GM13977 (cell line): ENCODE data around the gene SLC38A3.
"Not testable (repeated sequence)": the region's sequence is repeated elsewhere in the genome, so short reads cannot be mapped to it uniquely, and the experiment has no call there.

Experiments used
- DNase-seq: peaks from one replicate; pipeline ENCODE4 v3.0.0; 2012; ENCODE audit warnings: low spot score
- in situ Hi-C: fragments of 300-500 bp; cut with MboI; formaldehyde crosslinking; loops from one replicate; pipeline ENCODE4 v1.12.0; 2022; ENCODE audit warnings: low sequenced_read_pairs, low pct_unique_long_range_greater_than_20kb, mixed read lengths, inconsistent platforms; ENCODE audit not compliant: unreplicated experiment
- TF ChIP-seq, protein P1 (sequence below): IDR thresholded peaks from 2 replicates; pipeline ENCODE4 v1.5.1; 2012; ENCODE audit warnings: mild to moderate bottlenecking, control low read depth; ENCODE audit not compliant: insufficient read depth; ENCODE audit errors: extremely low read depth, missing control alignments

The SLC38A3 gene

DNA sequence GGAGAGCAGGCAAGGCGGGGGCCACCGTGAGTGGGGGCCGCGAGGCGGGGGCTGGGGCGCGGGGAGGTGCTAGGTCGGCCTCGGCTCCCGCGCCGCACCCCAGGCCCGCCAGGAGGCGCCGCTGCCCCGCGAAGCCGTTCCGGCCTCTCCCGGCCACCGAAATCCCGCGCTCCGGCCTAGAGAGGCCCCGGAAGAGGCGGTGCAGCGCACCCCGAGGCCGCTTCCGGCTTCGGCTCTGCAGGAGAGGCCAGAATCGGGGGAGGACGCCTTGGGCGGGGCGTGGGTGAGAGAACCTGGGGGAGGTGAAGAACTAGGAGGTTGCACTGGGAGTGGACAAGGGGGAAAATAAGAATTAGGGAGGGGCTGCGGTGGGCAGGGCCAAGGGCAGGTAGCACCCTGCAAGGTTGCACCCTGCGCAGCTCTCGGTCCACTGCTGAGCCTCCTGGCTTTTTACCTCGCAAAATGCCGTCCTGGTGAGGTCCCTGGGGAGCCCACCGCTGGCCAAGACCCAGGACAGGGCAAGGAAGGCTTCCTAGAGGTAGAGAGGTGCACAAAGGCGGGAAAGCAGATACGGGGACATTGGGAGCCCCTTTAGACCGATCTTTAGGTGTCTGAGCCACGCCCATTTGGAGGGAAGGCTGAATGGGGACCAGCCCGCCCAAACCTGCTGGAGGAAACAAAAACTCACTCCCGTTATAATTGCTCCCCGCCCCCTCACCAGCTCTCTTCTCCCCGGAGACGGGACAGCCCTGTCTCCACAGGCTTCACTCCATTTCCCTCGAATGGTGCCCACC, 22.5 kb downstream of the SLC38A3 start:
- TF ChIP-seq, protein P1, sequence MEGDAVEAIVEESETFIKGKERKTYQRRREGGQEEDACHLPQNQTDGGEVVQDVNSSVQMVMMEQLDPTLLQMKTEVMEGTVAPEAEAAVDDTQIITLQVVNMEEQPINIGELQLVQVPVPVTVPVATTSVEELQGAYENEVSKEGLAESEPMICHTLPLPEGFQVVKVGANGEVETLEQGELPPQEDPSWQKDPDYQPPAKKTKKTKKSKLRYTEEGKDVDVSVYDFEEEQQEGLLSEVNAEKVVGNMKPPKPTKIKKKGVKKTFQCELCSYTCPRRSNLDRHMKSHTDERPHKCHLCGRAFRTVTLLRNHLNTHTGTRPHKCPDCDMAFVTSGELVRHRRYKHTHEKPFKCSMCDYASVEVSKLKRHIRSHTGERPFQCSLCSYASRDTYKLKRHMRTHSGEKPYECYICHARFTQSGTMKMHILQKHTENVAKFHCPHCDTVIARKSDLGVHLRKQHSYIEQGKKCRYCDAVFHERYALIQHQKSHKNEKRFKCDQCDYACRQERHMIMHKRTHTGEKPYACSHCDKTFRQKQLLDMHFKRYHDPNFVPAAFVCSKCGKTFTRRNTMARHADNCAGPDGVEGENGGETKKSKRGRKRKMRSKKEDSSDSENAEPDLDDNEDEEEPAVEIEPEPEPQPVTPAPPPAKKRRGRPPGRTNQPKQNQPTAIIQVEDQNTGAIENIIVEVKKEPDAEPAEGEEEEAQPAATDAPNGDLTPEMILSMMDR: peak; percentile 91

DNA sequence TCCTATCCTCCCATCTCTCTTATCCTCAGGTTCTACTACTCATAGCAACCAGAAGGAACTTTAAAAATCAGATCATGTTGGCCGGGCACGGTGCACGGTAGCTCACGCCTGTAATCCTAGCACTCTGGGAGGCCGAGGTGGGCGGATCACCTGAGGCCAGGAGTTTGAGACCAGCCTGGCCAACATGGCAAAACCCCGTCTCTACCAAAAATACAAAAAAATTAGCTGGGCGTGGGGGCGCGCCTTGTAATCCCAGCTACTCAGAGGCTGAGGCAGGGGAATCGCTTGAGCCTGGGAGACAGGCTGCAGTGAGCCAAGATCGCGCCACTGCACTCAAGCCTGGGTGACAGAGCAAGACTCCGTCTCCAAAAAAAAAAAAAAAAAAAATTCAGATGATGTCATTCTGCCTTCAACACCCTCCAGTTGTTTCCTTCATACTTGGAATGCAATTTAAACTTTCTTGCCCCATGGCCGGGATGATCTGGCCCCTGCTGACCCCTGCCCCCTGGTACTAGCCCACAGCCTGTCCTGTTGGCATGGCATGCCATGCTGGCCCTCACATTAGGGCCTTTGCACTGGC, 23.2 kb downstream of the SLC38A3 start:
- not testable (repeated sequence) for DNase-seq
- in situ Hi-C loops: loop anchor here (10.0 kb wide), 1 partner anchor 47 kb away; the partner anchor contains the start of gene LSMEM2

More for the DNA sequence above, 22.5 kb downstream of the SLC38A3 start:
- peak; percentile 95 for DNase-seq
- in situ Hi-C loops: loop anchor here (10.0 kb wide), 1 partner anchor 47 kb away; the partner anchor contains the start of gene LSMEM2

DNA sequence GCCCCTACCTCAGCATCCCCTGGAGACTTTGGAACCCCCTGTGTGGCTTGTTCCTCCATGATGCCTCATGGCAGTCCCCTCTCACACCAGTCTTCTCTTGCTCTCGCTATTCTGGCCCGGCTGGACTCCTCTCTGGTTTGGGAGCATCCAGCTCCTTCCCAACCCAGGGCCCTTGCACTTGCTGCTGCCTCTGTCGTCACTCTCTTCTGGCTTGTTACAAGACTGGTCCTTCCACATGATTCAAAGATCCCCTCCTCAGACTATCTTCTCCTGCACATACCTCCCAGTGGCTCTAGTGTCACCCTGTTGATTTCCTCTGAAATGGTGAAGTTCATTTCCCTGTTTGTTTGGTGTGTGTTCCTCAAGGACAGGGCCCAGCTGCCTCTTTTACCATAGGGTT, 24.4 kb downstream of the SLC38A3 start:
- DNase-seq: no peak
- TF ChIP-seq, protein P1: no peak
- in situ Hi-C loops: loop anchor here (10.0 kb wide), 1 partner anchor 45 kb away; the partner anchor contains the start of gene LSMEM2

DNA sequence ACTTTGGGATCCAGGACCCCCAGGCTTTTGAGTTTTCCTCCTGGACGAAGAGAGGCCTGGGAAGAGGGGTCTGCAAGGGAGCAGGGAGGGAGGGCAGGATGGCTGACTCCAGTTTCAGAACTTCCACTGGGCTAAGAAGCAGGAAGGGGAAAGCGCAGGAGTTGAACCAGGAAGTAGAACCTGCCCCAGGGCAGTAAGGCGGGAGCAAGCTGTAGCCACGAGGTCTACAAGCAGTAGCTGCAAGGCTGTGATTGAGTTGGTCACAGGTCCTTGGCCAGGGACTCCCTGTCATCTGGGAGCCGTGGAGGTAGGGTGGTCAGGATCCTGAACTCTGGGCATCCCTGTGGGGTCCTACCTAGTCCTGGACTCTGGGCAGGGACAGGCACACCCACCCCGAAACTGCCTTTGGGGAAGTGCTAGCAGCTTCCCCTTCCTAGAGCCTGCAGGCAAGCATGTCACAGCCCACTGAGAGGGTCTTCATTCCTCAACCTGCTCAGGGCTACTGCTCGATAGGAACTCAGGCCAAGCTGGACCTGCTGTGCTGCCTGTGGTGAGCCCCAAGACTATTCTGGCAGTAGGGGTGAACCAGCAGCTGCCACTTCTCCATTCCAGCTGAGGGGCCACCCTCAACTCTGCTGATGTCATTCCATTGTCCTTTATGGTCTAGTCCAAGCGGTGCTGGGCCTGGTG, 25.2 kb downstream of the SLC38A3 start:
- in situ Hi-C loops: no loop called here
- DNase-seq: no peak
- TF ChIP-seq, protein P1: no peak

DNA sequence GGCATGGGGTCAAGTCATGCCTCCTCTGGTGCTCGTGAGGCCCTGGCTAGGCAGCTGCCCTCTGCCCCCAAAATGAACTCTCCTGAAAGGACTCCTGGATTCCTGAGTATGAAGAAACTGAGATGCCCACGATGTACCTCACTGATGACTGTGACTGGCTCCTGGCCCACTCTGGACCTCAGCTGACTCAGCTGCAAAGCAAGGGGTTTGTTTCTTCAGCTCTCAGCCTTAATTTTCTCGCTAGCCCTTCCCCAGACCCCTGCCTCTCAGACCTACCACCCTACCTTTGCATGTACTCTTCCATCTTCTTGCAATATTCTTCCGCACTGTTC, 25.7 kb downstream of the SLC38A3 start:
- DNase-seq: no peak
- in situ Hi-C loops: no loop called here
- TF ChIP-seq, protein P1: no peak

DNA sequence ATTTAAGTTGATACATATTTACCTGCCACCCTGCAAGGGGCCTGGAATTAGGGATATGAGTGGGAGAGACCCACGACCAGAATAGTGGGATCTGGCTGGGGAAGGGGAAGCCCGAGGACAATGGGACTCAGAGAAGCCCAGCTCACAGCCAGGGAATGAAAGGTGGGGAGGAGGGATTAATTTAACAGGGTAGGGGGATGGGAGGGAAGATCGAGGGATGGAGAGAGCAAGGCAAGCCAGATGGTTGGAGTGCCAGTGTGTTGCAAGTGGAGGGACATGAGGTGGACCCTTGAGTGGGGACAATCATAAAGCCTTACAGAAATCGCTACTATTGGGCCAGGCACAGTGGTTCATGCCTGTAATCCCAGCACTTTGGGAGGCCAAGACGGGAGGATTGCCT, 26.5 kb downstream of the SLC38A3 start:
- TF ChIP-seq, protein P1: no peak
- in situ Hi-C loops: no loop called here

DNA sequence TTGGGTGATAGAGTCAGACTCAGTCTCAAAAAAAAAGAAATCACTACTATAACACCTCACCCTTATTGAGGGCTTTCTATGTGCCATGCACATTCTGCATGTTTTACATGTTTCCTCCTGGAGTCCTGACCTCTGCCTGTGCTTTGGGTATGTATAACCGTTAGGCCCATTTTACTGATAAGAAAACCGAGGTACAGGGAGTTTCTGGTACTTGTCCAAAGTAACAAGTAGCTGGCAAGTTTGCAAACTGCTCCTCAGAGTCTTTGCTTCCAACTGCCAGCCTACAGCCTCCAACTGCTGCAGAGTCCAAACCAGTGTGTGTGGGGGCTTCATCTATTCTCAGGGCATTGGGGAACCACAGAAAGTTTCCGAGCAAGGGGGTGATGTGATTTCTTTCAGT, 27.2 kb downstream of the SLC38A3 start:
- in situ Hi-C loops: no loop called here
- TF ChIP-seq, protein P1: no peak
- DNase-seq: no peak

More for the DNA sequence above, 26.5 kb downstream of the SLC38A3 start:
- DNase-seq: no peak
